ENCODE measurements around the gene POLR2C.

The POLR2C gene

GRCh38 chr16:57471852-57472664 lies 9.6 kb downstream of the POLR2C start:
- H3K27ac ChIP-seq (ENCODE audit: low read depth, low read length), result no peak overlapping the region
- no peak overlapping the region for H3K9ac ChIP-seq (ENCODE audit: low read depth in 1 of 2, low read length in 2 of 2)
- peaks cover 47 to 84% of the 10 kb centered on the region in 2 donors for H3K36me3 ChIP-seq (ENCODE audit: control insufficient read depth in 1 of 2, insufficient read depth in 2 of 2, low read length in 2 of 2)
- H3K9me3 ChIP-seq (ENCODE audit: control insufficient read depth in 1 of 2, low read length in 2 of 2), result no peaks in the 10 kb centered on the region
- no peaks in the 10 kb centered on the region for H3K27me3 ChIP-seq (ENCODE audit: control insufficient read depth in 1 of 2, insufficient read depth in 2 of 2, low read length in 2 of 2)
- H3K4me3 ChIP-seq (ENCODE audit: low read depth in 1 of 2, low read length in 2 of 2), result no peak overlapping the region
- peaks cover 34 to 37% of the 10 kb centered on the region in 2 donors for H3K4me1 ChIP-seq (ENCODE audit: control insufficient read depth in 1 of 2, insufficient read depth in 2 of 2, low read length in 2 of 2)

DNA sequence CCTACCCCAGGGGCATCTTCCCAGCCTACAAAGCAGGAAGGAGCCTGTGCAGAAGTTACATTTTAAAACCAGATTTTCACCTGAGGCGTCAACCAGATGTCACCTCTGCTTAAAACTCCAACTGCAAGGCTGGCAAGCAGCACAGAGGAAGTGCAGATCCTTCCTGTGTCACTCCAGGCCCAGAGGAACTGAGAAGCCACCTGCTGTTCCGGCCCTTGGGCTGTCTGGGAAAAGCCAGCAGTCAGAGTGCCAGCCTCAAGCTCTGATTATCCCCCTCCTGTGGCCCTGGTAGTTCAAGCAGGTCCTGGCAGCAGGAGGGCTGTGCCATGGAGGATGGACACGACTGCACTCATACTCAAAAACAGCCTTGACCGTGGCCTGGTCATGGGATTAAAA lies 10.2 kb downstream of the POLR2C start:
- Histone ChIP-seq H3K4me3 (ENCODE audit: low read depth in 1 of 2, low read length in 2 of 2) (no peak overlapping the region), H3K9me3 (ENCODE audit: control insufficient read depth in 1 of 2, low read length in 2 of 2) (no peaks in the 10 kb centered on the region), H3K9ac (ENCODE audit: low read depth in 1 of 2, low read length in 2 of 2) (no peak overlapping the region), H3K27ac (ENCODE audit: low read depth, low read length) (no peak overlapping the region), H3K36me3 (ENCODE audit: control insufficient read depth in 1 of 2, insufficient read depth in 2 of 2, low read length in 2 of 2) (peaks cover 47 to 81% of the 10 kb centered on the region in 2 donors), H3K27me3 (ENCODE audit: control insufficient read depth in 1 of 2, insufficient read depth in 2 of 2, low read length in 2 of 2) (no peaks in the 10 kb centered on the region), H3K4me1 (ENCODE audit: control insufficient read depth in 1 of 2, insufficient read depth in 2 of 2, low read length in 2 of 2) (peaks cover 34 to 40% of the 10 kb centered on the region in 2 donors)

- Histone ChIP-seq H3K4me1 (ENCODE audit: control insufficient read depth in 1 of 2, insufficient read depth in 2 of 2, low read length in 2 of 2) (peaks cover 40 to 45% of the 10 kb centered on the region in 2 donors), H3K27me3 (ENCODE audit: control insufficient read depth in 1 of 2, insufficient read depth in 2 of 2, low read length in 2 of 2) (no peaks in the 10 kb centered on the region), H3K4me3 (ENCODE audit: low read depth in 1 of 2, low read length in 2 of 2) (no peak overlapping the region), H3K9ac (ENCODE audit: low read depth in 1 of 2, low read length in 2 of 2) (no peak overlapping the region), H3K27ac (ENCODE audit: low read depth, low read length) (no peak overlapping the region), H3K9me3 (ENCODE audit: control insufficient read depth in 1 of 2, low read length in 2 of 2) (no peaks in the 10 kb centered on the region), H3K36me3 (ENCODE audit: control insufficient read depth in 1 of 2, insufficient read depth in 2 of 2, low read length in 2 of 2) (peaks cover 47 to 79% of the 10 kb centered on the region in 2 donors)
Observed at GRCh38 chr16:57473176-57473840, 10.8 kb downstream of the POLR2C start.

DNA sequence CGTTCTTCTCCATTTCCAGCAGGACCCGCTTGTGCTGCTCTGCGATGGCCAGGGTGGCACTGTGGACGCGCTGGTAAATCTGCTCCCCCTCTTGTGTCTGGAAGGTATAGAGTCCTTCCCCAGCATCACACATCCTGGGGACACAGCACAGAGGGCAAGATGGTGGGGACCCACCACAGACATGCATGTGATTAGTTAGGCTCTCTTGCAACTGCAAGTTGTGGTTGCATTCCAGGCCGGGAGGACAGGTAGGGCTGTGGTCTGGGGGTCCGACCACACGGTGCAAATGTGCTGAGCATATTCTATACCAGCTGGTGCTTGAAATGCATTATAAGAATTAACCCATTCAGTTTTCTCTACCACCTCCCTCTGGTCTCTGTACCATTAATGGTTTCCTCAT lies 11.4 kb downstream of the POLR2C start:
- H3K36me3 ChIP-seq (ENCODE audit: control insufficient read depth in 1 of 2, insufficient read depth in 2 of 2, low read length in 2 of 2), result peaks cover 47 to 74% of the 10 kb centered on the region in 2 donors
- no peak overlapping the region for H3K9ac ChIP-seq (ENCODE audit: low read depth in 1 of 2, low read length in 2 of 2)
- peaks cover 45 to 51% of the 10 kb centered on the region in 2 donors for H3K4me1 ChIP-seq (ENCODE audit: control insufficient read depth in 1 of 2, insufficient read depth in 2 of 2, low read length in 2 of 2)
- no peak overlapping the region for H3K27ac ChIP-seq (ENCODE audit: low read depth, low read length)
- no peak overlapping the region for H3K4me3 ChIP-seq (ENCODE audit: low read depth in 1 of 2, low read length in 2 of 2)
- no peaks in the 10 kb centered on the region for H3K9me3 ChIP-seq (ENCODE audit: control insufficient read depth in 1 of 2, low read length in 2 of 2)
- H3K27me3 ChIP-seq (ENCODE audit: control insufficient read depth in 1 of 2, insufficient read depth in 2 of 2, low read length in 2 of 2), result no peaks in the 10 kb centered on the region

- Histone ChIP-seq H3K4me3 (ENCODE audit: low read depth in 1 of 2, low read length in 2 of 2) (no peak overlapping the region), H3K36me3 (ENCODE audit: control insufficient read depth in 1 of 2, insufficient read depth in 2 of 2, low read length in 2 of 2) (peaks cover 36 to 63% of the 10 kb centered on the region in 2 donors), H3K9ac (ENCODE audit: low read depth in 1 of 2, low read length in 2 of 2) (no peak overlapping the region), H3K4me1 (ENCODE audit: control insufficient read depth in 1 of 2, insufficient read depth in 2 of 2, low read length in 2 of 2) (peaks cover 49 to 58% of the 10 kb centered on the region in 2 donors), H3K9me3 (ENCODE audit: control insufficient read depth in 1 of 2, low read length in 2 of 2) (no peaks in the 10 kb centered on the region), H3K27me3 (ENCODE audit: control insufficient read depth in 1 of 2, insufficient read depth in 2 of 2, low read length in 2 of 2) (no peaks in the 10 kb centered on the region), H3K27ac (ENCODE audit: low read depth, low read length) (no peak overlapping the region)
Observed at GRCh38 chr16:57474671-57475661, 12.5 kb downstream of the POLR2C start.

- H3K4me3 ChIP-seq (ENCODE audit: low read depth in 1 of 2, low read length in 2 of 2), result peak overlapping the region; percentile 7 to 26
- H3K4me1 ChIP-seq (ENCODE audit: control insufficient read depth in 1 of 2, insufficient read depth in 2 of 2, low read length in 2 of 2), result peaks cover 48 to 58% of the 10 kb centered on the region in 2 donors
- no peak overlapping the region for H3K27ac ChIP-seq (ENCODE audit: low read depth, low read length)
- H3K27me3 ChIP-seq (ENCODE audit: control insufficient read depth in 1 of 2, insufficient read depth in 2 of 2, low read length in 2 of 2), result no peaks in the 10 kb centered on the region
- no peak overlapping the region for H3K9ac ChIP-seq (ENCODE audit: low read depth in 1 of 2, low read length in 2 of 2)
- no peaks in the 10 kb centered on the region for H3K9me3 ChIP-seq (ENCODE audit: control insufficient read depth in 1 of 2, low read length in 2 of 2)
- peaks cover 29 to 55% of the 10 kb centered on the region in 2 donors for H3K36me3 ChIP-seq (ENCODE audit: control insufficient read depth in 1 of 2, insufficient read depth in 2 of 2, low read length in 2 of 2)
Observed at GRCh38 chr16:57475711-57476339, 13.3 kb downstream of the POLR2C start.

- Histone ChIP-seq H3K9ac (ENCODE audit: low read depth in 1 of 2, low read length in 2 of 2) (no peak overlapping the region), H3K27ac (ENCODE audit: low read depth, low read length) (no peak overlapping the region), H3K27me3 (ENCODE audit: control insufficient read depth in 1 of 2, insufficient read depth in 2 of 2, low read length in 2 of 2) (no peaks in the 10 kb centered on the region), H3K9me3 (ENCODE audit: control insufficient read depth in 1 of 2, low read length in 2 of 2) (no peaks in the 10 kb centered on the region), H3K36me3 (ENCODE audit: control insufficient read depth in 1 of 2, insufficient read depth in 2 of 2, low read length in 2 of 2) (peaks cover 23 to 46% of the 10 kb centered on the region in 2 donors), H3K4me1 (ENCODE audit: control insufficient read depth in 1 of 2, insufficient read depth in 2 of 2, low read length in 2 of 2) (peaks cover 41 to 55% of the 10 kb centered on the region in 2 donors), H3K4me3 (ENCODE audit: low read depth in 1 of 2, low read length in 2 of 2) (no peak overlapping the region)
Observed at GRCh38 chr16:57476546-57477410, 14.3 kb downstream of the POLR2C start.

- Histone ChIP-seq H3K27me3 (ENCODE audit: control insufficient read depth in 1 of 2, insufficient read depth in 2 of 2, low read length in 2 of 2) (no peaks in the 10 kb centered on the region), H3K4me3 (ENCODE audit: low read depth in 1 of 2, low read length in 2 of 2) (no peak overlapping the region), H3K27ac (ENCODE audit: low read depth, low read length) (no peak overlapping the region), H3K9ac (ENCODE audit: low read depth in 1 of 2, low read length in 2 of 2) (no peak overlapping the region), H3K9me3 (ENCODE audit: control insufficient read depth in 1 of 2, low read length in 2 of 2) (no peaks in the 10 kb centered on the region), H3K36me3 (ENCODE audit: control insufficient read depth in 1 of 2, insufficient read depth in 2 of 2, low read length in 2 of 2) (peaks cover 23 to 37% of the 10 kb centered on the region in 2 donors), H3K4me1 (ENCODE audit: control insufficient read depth in 1 of 2, insufficient read depth in 2 of 2, low read length in 2 of 2) (peaks cover 34 to 46% of the 10 kb centered on the region in 2 donors)
Observed at GRCh38 chr16:57477531-57478202, 15.2 kb downstream of the POLR2C start.
